ENCODE results near the gene SEMA6B. TPM values are rescaled to one million over a fixed set of nuclear protein-coding genes. Genes with fewer than 3 reads are reported as not detected.

Gene SEMA6B
- total and polyA plus RNA-seq, 10 of the 15 experiments (the other 5 are each of a cell fraction or from before 2014, with no cell fraction given) = 0.13 TPM; not detected in 9

DNA sequence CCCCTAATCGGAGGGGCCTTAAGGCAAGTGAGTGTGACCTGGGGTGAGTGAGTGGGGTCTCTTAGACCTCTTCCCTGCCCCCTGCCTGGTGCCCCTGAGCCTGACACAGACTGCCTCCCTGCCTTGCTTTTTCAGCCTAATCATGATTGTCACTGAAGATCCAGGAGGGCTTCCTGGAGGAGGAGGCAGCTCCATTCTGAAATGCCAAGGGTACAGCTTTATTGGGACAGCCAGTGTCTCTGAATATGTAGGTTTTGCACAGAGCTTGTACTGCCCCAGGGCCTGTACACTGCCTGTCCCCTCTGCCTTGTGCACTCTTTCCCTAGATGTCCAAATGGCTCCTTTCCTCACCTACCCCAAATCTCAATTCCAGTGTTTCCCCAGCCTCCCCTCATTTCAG is 26.1 kb upstream of the SEMA6B start:
- Histone ChIP-seq H3K4me2 (ENCODE audit: control insufficient read depth, insufficient read depth) (no peak overlapping the region), H2AFZ (ENCODE audit: control insufficient read depth, low read depth, low read length) (no peak overlapping the region), H3K27me3 (replicated peaks in 1 of 2; ENCODE audit: control insufficient read depth in 2 of 2, insufficient read depth in 2 of 2, low read length in 1 of 2) (peaks cover 6% of the 10 kb centered on the region in 2 experiments), H3K4me3 (no peak overlapping the region), H3K36me3 (ENCODE audit: control insufficient read depth in 2 of 2, insufficient read depth in 2 of 2, low read length in 1 of 2) (no peaks in the 10 kb centered on the region), H3K27ac (ENCODE audit: control insufficient read depth, insufficient read depth) (no peak overlapping the region), H4K20me1 (ENCODE audit: control insufficient read depth, insufficient read depth) (no peaks in the 10 kb centered on the region), H3K9me3 (replicated peaks; ENCODE audit: control insufficient read depth, insufficient read depth, low read length) (no peaks in the 10 kb centered on the region), H3K79me2 (ENCODE audit: control insufficient read depth, insufficient read depth, low read length) (no peaks in the 10 kb centered on the region), H3K9ac (ENCODE audit: control insufficient read depth, insufficient read depth, low read length) (no peak overlapping the region), H3K4me1 (ENCODE audit: control insufficient read depth, insufficient read depth, low read length) (no peaks in the 10 kb centered on the region)
- intact Hi-C loops (cut with micrococcal nuclease; ENCODE audit: unreplicated experiment) (no loop called here), in situ Hi-C loops (cut with MboI) (no loop called here)
- no peak for TF ChIP-seq CHD2 (IDR thresholded peaks at IDR 0.05; ENCODE audit: borderline replicate concordance, low read depth, low read length)
- TF ChIP-seq, protein P1, sequence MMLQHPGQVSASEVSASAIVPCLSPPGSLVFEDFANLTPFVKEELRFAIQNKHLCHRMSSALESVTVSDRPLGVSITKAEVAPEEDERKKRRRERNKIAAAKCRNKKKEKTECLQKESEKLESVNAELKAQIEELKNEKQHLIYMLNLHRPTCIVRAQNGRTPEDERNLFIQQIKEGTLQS (IDR thresholded peaks at IDR 0.05; ENCODE audit: borderline replicate concordance, extremely low read depth, low read depth, low read length) = no peak
- TF ChIP-seq, protein P2, sequence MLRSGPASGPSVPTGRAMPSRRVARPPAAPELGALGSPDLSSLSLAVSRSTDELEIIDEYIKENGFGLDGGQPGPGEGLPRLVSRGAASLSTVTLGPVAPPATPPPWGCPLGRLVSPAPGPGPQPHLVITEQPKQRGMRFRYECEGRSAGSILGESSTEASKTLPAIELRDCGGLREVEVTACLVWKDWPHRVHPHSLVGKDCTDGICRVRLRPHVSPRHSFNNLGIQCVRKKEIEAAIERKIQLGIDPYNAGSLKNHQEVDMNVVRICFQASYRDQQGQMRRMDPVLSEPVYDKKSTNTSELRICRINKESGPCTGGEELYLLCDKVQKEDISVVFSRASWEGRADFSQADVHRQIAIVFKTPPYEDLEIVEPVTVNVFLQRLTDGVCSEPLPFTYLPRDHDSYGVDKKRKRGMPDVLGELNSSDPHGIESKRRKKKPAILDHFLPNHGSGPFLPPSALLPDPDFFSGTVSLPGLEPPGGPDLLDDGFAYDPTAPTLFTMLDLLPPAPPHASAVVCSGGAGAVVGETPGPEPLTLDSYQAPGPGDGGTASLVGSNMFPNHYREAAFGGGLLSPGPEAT (IDR thresholded peaks at IDR 0.05; ENCODE audit: low read depth) = no peak
- no peak for TF ChIP-seq DPF2 (IDR thresholded peaks at IDR 0.05)
- FAIRE-seq (no peak), DNase-seq (ENCODE audit: low read depth, low spot score) (no peak), ATAC-seq (no peak)
- RAD21 ChIA-PET (ENCODE audit: unreplicated experiment) = no interaction called here
- POLR2A ChIA-PET = no interaction called here
- WGBS (ENCODE audit: insufficient coverage, insufficient replicate concordance, low lambda C conversion rate, missing lambda C conversion rate) = 38% methylated on average over 1 of the region's 1 CpG
- CTCF ChIA-PET = interaction anchor here (0.8 to 1.4 kb wide), 2 partner anchors 18 kb away, joined by 3 to 4 read pairs; no protein-coding TSS in a partner anchor
- no TSS peak for BruUV-seq (replicated peaks)
- SMC1A ChIA-PET (ENCODE audit: uncharacterized antibody, unreplicated experiment) = interaction anchor here (0.8 to 1.1 kb wide), 2 partner anchors 13 to 38 kb away, joined by 3 read pairs; no protein-coding TSS in a partner anchor

All from GM12878 (cell line).